ENCODE measurements around the gene COG5.
"Not testable (repeated sequence)": the region's sequence is repeated elsewhere in the genome, so short reads cannot be mapped to it uniquely, and the experiment has no call there.

The COG5 gene

DNA sequence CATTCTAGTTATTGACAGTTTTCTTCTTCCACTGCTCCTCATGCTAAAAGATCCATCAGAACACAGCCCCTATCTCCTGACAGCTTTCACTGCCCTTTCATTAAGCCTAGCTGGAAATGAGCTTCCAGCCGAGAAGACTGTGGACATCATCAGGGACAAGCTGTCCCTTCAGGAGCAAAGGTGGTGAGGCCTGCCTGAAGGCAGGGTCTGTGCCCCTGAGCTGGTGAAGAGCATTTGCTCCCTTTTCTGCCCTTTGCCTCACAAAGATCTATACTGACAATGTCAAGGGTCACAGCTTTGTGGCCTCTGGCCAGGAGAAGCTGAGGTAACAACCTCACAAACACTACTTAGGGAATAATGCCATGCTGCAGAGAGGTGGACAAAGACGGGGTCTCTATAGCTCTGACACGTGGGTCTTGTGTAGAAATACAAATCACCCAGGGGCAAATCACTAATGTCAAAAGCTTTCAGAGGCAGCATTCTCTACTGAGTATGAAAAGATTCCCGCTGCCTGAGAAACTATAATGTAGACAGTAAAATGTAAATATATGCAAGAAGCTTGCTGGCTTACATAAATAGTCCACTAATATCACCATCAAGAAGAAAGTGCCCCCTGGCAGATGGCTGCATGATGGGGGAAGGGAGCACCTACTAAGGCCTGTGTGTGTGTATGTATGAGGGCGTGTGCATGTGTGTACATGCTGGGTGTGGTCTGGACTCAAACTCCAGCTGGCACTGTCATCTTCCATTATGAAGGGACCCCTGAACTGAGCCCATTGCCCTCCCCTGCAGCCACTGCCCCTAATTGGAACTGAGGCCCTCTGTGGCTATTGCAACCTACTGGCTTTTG is 339.1 kb downstream of the COG5 start:
- DNase-seq (ENCODE audit: low spot score), result no peak

DNA sequence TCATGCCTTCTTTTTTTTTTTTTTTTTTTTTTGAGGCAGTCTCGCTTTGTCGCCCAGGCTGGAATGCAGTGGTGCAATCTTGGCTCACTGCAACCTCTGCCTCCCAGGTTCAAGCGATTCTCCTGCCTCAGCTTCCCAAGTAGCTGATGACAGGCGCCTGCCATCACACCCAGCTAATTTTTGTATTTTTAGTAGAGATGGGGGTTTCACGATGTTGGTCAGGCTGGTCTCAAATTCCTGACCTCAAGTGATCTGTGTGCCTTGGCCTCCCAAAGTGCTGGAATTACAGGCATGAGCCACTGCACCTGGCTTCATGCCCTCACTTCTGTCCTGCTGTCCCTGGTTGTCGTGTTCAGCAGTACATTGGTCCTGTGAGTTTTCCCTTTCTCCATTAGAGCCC is 342.9 kb downstream of the COG5 start:
- not testable (repeated sequence) for DNase-seq (ENCODE audit: low spot score)

DNA sequence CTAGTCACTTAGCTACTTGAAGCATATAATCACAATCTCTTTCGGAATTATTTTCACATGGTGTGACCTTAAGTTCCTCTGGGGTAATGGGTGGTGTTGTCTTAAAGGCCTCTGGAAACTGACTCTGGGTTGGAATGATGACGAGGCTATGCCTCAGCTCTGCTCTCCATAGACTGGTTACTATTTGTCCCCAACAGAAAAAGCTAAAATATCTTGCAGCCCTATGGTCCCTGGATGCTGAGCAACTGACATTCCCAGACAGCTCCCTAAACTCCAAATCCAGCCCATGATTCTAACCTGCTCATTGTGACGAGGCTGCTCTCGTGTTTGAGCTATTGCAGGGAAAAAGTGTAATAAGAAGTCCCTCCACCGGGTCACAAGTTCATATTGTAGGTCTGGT is 343.4 kb downstream of the COG5 start:
- DNase-seq (ENCODE audit: low spot score), result no peak

DNA sequence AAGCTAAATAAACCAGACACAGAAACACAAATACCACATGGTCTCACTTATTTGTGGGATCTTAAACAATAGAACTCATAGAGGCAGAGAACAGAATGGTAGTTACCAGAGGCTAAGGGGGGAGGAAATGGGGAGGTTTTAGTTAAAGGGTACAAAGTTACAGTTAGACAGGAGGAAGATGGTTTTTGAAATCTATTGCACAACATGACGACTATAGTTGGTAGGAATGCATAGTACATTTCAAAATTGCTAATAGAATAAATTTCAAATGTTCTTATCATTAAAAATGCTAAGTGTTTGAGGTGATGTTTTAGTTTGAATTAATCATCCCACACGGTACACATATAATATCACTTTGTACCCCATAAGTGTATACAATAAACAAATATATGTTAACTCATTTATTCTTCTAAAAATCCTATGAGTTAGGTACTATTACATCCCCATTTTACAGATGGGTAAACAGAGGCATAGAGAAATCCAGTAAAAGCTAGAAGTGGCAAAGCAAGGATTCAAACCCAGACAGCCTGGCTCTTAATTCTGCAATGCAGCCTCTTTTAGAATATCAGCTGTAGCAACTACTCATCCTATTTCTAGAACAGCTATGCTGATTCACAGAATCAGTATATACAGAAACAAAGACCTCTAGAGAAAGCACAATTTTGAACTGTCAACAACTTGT is 344.0 kb downstream of the COG5 start:
- DNase-seq (ENCODE audit: low spot score), result no peak

GRCh38 chr7:107213945-107214344 is 349.8 kb downstream of the COG5 start:
- no peak for DNase-seq (ENCODE audit: low spot score)

- DNase-seq (ENCODE audit: low spot score), result no peak
Measured at GRCh38 chr7:107213193-107213788, 350.4 kb downstream of the COG5 start.

GRCh38 chr7:107212725-107213124 is 351.0 kb downstream of the COG5 start:
- no peak for DNase-seq (ENCODE audit: low spot score)

- DNase-seq (ENCODE audit: low spot score), result no peak
Measured at GRCh38 chr7:107210400-107210799, 353.3 kb downstream of the COG5 start.

DNA sequence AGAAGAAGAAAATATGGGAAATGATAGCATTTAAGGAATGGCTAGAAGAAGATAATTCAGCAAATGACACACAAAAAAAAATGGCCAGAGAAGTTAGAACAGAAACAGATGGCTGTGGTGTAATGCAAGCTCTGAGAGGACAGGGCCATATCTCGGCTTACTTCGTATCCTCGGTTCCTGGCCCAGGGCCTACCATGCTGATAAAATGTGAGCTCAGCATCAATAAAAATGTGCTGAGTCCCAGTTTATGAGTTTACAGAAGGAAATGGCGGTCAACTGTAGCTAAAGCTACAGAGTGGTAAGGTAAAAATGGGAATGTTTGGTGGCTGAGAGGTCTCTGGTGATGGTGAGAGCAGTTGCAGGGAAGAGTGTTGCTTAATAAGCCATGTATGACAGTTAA is 354.2 kb downstream of the COG5 start:
- no peak for DNase-seq (ENCODE audit: low spot score)

GRCh38 chr7:107208563-107208962 is 355.2 kb downstream of the COG5 start:
- DNase-seq (ENCODE audit: low spot score), result no peak

DNA sequence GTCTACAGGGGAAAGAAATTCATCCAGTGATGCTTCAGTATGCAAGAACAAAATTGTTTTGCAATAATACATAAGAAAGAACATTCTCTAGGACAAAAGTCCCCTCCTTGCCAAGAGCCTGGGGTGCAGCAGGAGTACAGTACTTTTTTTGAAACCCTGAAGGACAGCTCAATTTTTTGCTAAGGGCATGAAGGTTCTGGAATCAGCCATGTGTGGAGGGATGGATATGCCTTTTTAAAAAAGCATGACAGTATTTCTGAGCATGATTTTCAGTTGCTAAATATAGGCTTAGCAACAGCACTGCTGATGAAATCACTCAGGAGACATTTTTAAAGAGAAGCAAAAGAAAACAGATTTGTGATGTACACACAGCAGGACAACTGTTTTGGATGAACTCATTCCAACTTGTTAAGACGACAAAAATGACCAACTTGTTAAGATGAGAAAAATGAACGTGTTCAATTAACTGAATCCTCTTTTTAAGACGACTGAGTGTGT is 355.6 kb downstream of the COG5 start:
- peak; percentile 19 for DNase-seq (ENCODE audit: low spot score)

GRCh38 chr7:107207459-107207858 is 356.3 kb downstream of the COG5 start:
- no peak for DNase-seq (ENCODE audit: low spot score)

GRCh38 chr7:107206706-107207105 is 357.0 kb downstream of the COG5 start:
- DNase-seq (ENCODE audit: low spot score), result no peak

- DNase-seq (ENCODE audit: low spot score), result no peak
Measured at GRCh38 chr7:107206136-107206535, 357.6 kb downstream of the COG5 start.

DNA sequence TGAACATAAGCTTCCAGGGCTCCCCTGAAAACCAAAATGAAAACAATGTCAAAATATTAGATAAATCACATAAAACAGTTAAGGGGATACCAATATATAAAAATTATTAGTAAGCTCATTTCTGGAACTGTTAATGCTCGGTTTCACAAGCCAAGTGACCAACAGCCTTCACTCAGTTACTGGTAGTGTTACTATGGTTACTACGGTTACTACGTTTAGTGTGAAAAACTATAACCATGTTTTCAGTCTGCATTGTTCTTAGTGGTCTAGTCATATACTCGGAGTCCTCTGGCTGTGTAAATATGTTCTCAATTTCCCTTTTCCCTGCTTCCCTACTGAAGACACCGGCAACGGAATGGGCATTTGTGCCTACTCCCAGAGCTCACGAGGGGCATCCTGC is 360.1 kb downstream of the COG5 start:
- no peak for DNase-seq (ENCODE audit: low spot score)

- DNase-seq (ENCODE audit: low spot score), result peak; percentile 75
Measured at GRCh38 chr7:107201795-107202450, 361.8 kb downstream of the COG5 start.

DNA sequence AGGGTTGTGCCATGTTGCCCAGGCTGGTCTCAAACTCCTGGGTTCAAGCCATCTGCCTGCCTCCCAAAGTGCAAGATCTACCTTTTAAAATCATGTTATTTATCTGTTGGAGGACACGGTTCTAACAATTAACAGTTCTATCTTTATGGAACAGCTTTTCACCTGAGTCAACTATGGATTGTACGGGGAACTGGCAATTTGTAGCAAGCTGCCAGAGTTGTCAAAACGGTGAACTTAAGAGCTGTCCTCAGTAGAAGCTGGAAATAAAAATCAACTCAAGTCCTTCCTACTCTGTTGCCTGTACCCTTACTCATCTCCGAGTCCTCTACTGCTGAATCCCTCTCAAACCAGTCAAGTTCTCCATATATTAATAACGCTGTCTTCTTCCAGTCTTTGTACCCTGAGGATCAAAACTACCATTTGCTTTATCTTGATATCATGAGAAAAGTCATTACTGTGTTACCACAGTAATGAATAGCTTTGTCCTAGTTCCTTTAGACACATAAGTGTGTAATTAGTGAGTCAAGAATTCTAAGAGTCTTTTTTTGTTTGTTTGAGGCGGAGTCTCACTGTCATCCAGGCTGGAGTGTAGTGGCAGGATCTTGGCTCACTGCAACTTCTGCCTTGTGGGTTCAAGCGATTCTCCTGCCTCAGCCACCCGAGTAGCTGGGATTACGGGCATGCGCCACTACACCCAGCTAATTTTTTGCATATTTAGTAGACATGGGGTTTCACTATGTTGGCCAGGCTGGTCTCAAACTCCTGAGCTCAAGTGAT is 366.7 kb downstream of the COG5 start:
- DNase-seq (ENCODE audit: low spot score), result no peak

DNA sequence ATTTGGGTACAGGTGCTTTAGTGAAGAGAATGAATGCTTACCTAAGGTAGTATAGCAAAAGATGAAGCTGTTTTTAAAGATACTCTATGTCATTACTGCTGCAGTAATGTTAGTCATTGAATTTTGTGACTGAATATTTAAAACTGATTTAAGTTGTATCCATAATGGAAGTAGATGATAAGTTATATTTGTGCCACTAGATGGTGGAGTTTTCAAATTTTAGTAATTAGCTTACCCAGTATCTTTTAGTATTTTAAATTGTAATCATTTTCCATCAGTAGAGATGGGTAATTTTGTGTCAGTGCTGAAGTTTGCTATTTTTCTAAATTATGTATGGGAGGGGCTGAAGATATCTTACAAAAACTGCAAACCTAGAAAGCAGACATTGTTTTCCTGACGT is 369.7 kb downstream of the COG5 start:
- DNase-seq (ENCODE audit: low spot score), result peak; percentile 28

DNA sequence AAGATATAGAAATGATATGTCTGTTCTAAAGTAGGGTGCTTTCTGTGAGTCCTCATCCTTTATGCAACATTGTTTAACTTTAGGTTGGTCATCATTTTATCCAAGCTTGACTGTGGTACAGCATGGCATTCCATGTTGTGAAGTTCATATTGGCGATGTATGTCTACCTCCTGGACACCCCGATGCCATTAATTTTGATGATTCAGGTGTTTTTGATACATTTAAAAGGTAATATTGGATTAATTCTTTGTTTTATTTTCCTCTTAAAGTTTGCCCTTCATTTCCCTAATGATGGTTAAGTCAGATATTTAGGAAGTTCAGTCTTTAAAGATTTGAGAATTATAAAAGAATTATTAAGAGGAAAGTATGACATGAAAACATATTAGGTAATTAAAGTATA is 373.6 kb downstream of the COG5 start:
- DNase-seq (ENCODE audit: low spot score), result no peak

DNA sequence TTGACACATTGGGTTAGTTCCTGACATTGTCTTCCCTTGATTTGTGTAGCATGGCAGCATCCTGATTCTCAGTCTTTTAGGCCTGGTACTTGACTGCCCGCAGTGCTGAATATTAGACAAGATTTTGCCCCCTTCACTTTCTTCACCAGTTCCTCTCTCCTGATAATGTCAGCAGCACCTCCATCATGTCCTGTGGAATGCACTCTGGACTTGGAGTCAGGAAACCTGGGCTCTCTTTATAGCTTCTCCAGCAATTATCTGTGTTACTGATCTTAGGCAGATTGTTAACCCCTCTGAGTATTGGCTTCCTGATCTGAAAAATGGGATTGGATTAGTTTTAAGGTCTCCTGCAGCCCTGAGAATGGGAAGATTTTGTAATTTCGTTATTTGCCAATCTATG is 375.9 kb downstream of the COG5 start:
- no peak for DNase-seq (ENCODE audit: low spot score)

DNA sequence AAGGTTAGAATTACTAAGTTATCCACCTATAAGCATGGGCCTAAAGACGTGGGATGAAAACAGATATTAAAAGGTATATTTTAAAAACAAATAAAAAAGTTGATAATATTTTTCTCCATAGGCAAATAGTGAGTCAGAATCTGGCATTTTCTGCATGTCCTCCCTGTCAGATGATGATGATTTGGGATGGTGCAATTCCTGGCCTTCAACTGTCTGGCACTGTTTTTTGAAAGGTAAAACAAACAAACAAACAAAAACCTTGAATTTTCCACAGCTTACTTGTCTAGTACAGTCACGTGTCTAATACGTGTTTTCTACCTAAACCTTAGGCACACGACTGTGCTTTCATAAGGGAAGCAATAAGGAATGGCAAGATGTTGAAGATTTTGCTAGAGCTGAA is 377.5 kb downstream of the COG5 start:
- DNase-seq (ENCODE audit: low spot score), result no peak

DNA sequence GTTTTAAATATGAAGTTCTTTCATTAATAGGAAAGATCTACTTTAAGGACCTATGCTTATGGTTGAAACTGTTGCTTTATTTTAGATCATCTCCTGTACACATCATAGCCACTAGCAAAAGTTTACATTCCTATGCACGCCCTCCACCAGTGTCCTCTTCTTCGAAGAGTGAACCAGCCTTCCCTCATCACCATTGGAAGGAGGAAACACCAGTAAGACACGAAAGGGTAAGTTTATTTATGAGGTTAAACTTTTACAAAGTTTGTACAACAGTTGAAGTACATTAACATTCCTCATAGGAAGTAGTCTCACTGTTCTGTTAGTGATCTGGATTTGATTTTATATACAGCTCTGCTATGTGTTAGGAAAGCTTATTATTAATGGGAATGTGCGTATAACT is 378.0 kb downstream of the COG5 start:
- no peak for DNase-seq (ENCODE audit: low spot score)

All from NAMALWA (cell line).